K562 (cell line): Measurements from ENCODE around the gene HSD17B12. TPM values are rescaled to one million over a fixed set of nuclear protein-coding genes. Genes with fewer than 3 reads are reported as not detected.

Source experiments
- ATAC-seq: fragments of 200-7000 bp; cut with Tn5 transposase; 3 replicates; pipeline ENCODE4 v1.9.1; 2020; ENCODE audit warnings: moderate library complexity
- BruUV-seq: library from RNA; stranded (reverse); fragments of 400-500 nt; replicated peaks from 2 replicates; lab custom pipeline; 2021; lab: Mats Ljungman, UMichigan
- CTCF ChIA-PET: fragments of 300-600 bp; formaldehyde crosslinking; extraction: SDS; loops from one replicate; lab custom pipeline; 2021; ENCODE audit warnings: low intra/inter-chr PET ratio; lab: Yijun Ruan, JAX
- POLR2A ChIA-PET: fragments of 300-600, 350-650 bp; sonication (Branson Sonifier 250); formaldehyde crosslinking; extraction: SDS; loops from one replicate; lab custom pipeline; 2021; ENCODE audit warnings: antibody characterized with exemption, inconsistent platforms; lab: Yijun Ruan, JAX
- DNase-seq, 4 experiments: peaks; one replicate each; pipeline versions ENCODE4 v3.0.0 to v3.0.0-alpha.2; 2011 to 2018; ENCODE audit warnings: low spot score in 3 of 4, mixed read lengths in 3 of 4; ENCODE audit errors: extremely low read depth in 1 of 4
- FAIRE-seq: peaks from 2 replicates; lab custom pipeline; 2011; peaks lifted over from hg19 to GRCh38; lab: Jason Lieb, UNC
- H2AFZ ChIP-seq: 2 replicates; pipeline ENCODE4 v1.6.0; 2011; ENCODE audit warnings: low read depth, low read length, control low read depth, inconsistent platforms
- H3K27ac ChIP-seq: fragments of 200-600 bp; 3 replicates; pipeline ENCODE4 v1.8.0; 2011; ENCODE audit warnings: low read depth, mild to moderate bottlenecking, control low read depth, inconsistent platforms, low read length, moderate library complexity, mixed read lengths; ENCODE audit errors: extremely low read depth
- H3K27me3 ChIP-seq, 2 experiments: fragments of 300-600 bp in 1 of 2; 2 replicates in 1 of 2; 3 replicates in 1 of 2; pipeline versions ENCODE4 v1.6.0 to v1.8.0; 2011; ENCODE audit warnings: inconsistent platforms in 2 of 2, low read length in 2 of 2, mild to moderate bottlenecking in 1 of 2, mixed read lengths in 1 of 2, moderate library complexity in 1 of 2; ENCODE audit not compliant: control insufficient read depth in 2 of 2, insufficient read depth in 2 of 2
- H3K36me3 ChIP-seq: fragments of 300-600 bp; 3 replicates; pipeline ENCODE4 v1.8.0; 2011; ENCODE audit warnings: mild to moderate bottlenecking, low read length, inconsistent platforms; ENCODE audit not compliant: control insufficient read depth, insufficient read depth
- H3K4me1 ChIP-seq, 2 experiments: fragments of 200-600 bp in 1 of 2; replicated peaks in 1 of 2; 2 replicates in 1 of 2; 3 replicates in 1 of 2; pipeline versions ENCODE4 v1.5.1 to v1.8.0; 2011; ENCODE audit warnings: inconsistent platforms in 2 of 2, low read length in 2 of 2, mild to moderate bottlenecking in 1 of 2, mixed read lengths in 1 of 2, moderate library complexity in 1 of 2; ENCODE audit not compliant: control insufficient read depth in 2 of 2, insufficient read depth in 2 of 2
- H3K4me2 ChIP-seq: 2 replicates; pipeline ENCODE4 v1.6.1; 2011; ENCODE audit warnings: low read length, control low read depth, inconsistent platforms, mixed read lengths; ENCODE audit not compliant: insufficient read depth
- H3K4me3 ChIP-seq: fragments of 200-600 bp; sonication (generic), shearing (Covaris generic); 2 replicates; pipeline ENCODE4 v1.5.1; 2016; ENCODE audit warnings: control low read depth, inconsistent platforms
- H3K79me2 ChIP-seq: fragments of 200-600 bp; 3 replicates; pipeline ENCODE4 v1.8.0; 2011; ENCODE audit warnings: low read length, inconsistent platforms; ENCODE audit not compliant: control insufficient read depth, insufficient read depth
- H3K9ac ChIP-seq, 2 experiments: 2 replicates each; pipeline versions ENCODE4 v1.6.0 to v1.6.1; 2011; ENCODE audit warnings: low read depth in 2 of 2, low read length in 2 of 2, control low read depth in 1 of 2, inconsistent platforms in 1 of 2, mild to moderate bottlenecking in 1 of 2, mixed read lengths in 1 of 2; ENCODE audit not compliant: insufficient read depth in 1 of 2
- H3K9me1 ChIP-seq: one replicate; pipeline ENCODE4 v1.6.0; 2011; ENCODE audit warnings: inconsistent platforms, mild to moderate bottlenecking, low read length, moderate library complexity; ENCODE audit not compliant: control insufficient read depth, insufficient read depth
- H3K9me3 ChIP-seq: replicated peaks from 2 replicates; pipeline ENCODE4 v1.5.1; 2011; ENCODE audit warnings: low read depth, low read length, inconsistent platforms; ENCODE audit not compliant: control insufficient read depth, insufficient read depth
- H4K20me1 ChIP-seq: replicated peaks from 2 replicates; pipeline ENCODE4 v1.6.1; 2011; ENCODE audit warnings: low read length, inconsistent platforms, mixed read lengths; ENCODE audit not compliant: control insufficient read depth, insufficient read depth
- ETS2 ChIP-seq: IDR thresholded peaks from 2 replicates; pipeline ENCODE4 v1.6.1; 2016; ENCODE audit warnings: borderline replicate concordance, missing genetic modification characterization, mild to moderate bottlenecking, moderate library complexity, missing compliant biosample characterization; ENCODE audit not compliant: poor library complexity, severe bottlenecking
- FOXK1 ChIP-seq: sonication (generic); formaldehyde crosslinking; IDR thresholded peaks from 2 replicates; pipeline ENCODE4 v1.8.0; 2022; ENCODE audit warnings: missing genetic modification reagents, mild to moderate bottlenecking, borderline replicate concordance
- GATAD2A ChIP-seq: fragments of 450-650 bp; IDR thresholded peaks from 2 replicates; pipeline ENCODE4 v1.6.1; 2017
- ILK ChIP-seq: fragments of 450-650 bp; IDR thresholded peaks from 2 replicates; pipeline ENCODE4 v1.6.1; 2016; ENCODE audit warnings: missing genetic modification characterization, low read depth, mild to moderate bottlenecking, missing compliant biosample characterization, moderate library complexity, borderline replicate concordance
- KHSRP ChIP-seq: fragments of 450-650 bp; IDR thresholded peaks from 2 replicates; pipeline ENCODE4 v1.6.1; 2017
- MIER1 ChIP-seq: fragments of 450-650 bp; IDR thresholded peaks from 2 replicates; pipeline ENCODE4 v1.6.1; 2016; ENCODE audit warnings: antibody characterized with exemption, mild to moderate bottlenecking, low read depth
- SMARCB1 ChIP-seq: IDR thresholded peaks from 2 replicates; pipeline ENCODE4 v1.6.1; 2011; ENCODE audit warnings: improper control_type of control experiment, low read depth; ENCODE audit not compliant: insufficient read length
- SP1 ChIP-seq: sonication (generic); formaldehyde crosslinking; IDR thresholded peaks from 2 replicates; pipeline ENCODE4 v1.8.1; 2022; ENCODE audit warnings: mild to moderate bottlenecking, missing genetic modification reagents
- SRSF7 ChIP-seq: fragments of 200-400 bp; formaldehyde crosslinking; optimal IDR thresholded peaks from 2 replicates; pipeline ENCODE3; 2017; ENCODE audit warnings: mild to moderate bottlenecking, low read depth, low read length
- SUPT5H ChIP-seq: fragments of 450-650 bp; IDR thresholded peaks from 2 replicates; pipeline ENCODE4 v1.6.1; 2016
- ZBTB26 ChIP-seq: fragments of 450-650 bp; formaldehyde crosslinking; IDR thresholded peaks from 2 replicates; pipeline ENCODE4 v1.4.0; 2022; ENCODE audit warnings: missing genetic modification characterization
- ZBTB49 ChIP-seq: sonication (generic); formaldehyde crosslinking; IDR thresholded peaks from 2 replicates; pipeline ENCODE4 v1.8.0; 2022; ENCODE audit warnings: missing genetic modification reagents, mild to moderate bottlenecking, borderline replicate concordance
- ZBTB5 ChIP-seq: fragments of 450-650 bp; IDR thresholded peaks from 2 replicates; pipeline ENCODE4 v1.6.1; 2017; ENCODE audit warnings: antibody characterized with exemption
- ZNF134 ChIP-seq: fragments of 250-450 bp; sonication (Bioruptor Pico); conservative IDR thresholded peaks from 2 replicates; pipeline ENCODE4 v1.4.0; 2020
- ZNF253 ChIP-seq: fragments of 250-450 bp; sonication (Bioruptor Pico); conservative IDR thresholded peaks from 2 replicates; pipeline ENCODE4 v1.6.1; 2021; ENCODE audit warnings: mild to moderate bottlenecking
- ZSCAN32 ChIP-seq: fragments of 450-650 bp; formaldehyde crosslinking; IDR thresholded peaks from 2 replicates; pipeline ENCODE4 v1.4.0; 2020; ENCODE audit warnings: mild to moderate bottlenecking, moderate library complexity
- WGBS: fragments of 100-300 bp; shearing (Covaris generic); methylation state at CpG from one replicate; pipeline ENCODE4 v1.1.6; 2016; ENCODE audit warnings: low coverage, mixed read lengths; ENCODE audit not compliant: insufficient coverage; ENCODE audit errors: missing lambda C conversion rate; 5-methylcytosine and 5-hydroxymethylcytosine counted together
- in situ Hi-C: fragments of 300-500 bp; cut with MboI; formaldehyde crosslinking; loops from 4 replicates; pipeline ENCODE4 v1.15.0; 2018; ENCODE audit warnings: inconsistent platforms, mixed read lengths
- intact Hi-C: fragments of 100-400 bp; cut with micrococcal nuclease; formaldehyde crosslinking; loops from 2 replicates; pipeline ENCODE4 v1.14.2; 2022
- polyA plus RNA-seq, 8 experiments: library from polyadenylated mRNA; depleted of rRNA in 4 of 8; stranded (reverse) in 5 of 8; unstranded in 3 of 8; fragments of >200 nt; fragmentation: Nextera tagmentation in 2 of 8; fragmentation: Illumina TruSeq in 1 of 8; extraction: Ambion mirVana in 2 of 8; extraction: Trizol in 1 of 8; gene quantifications; 2 replicates each; pipeline versions ENCODE4 v1.2.1 to v1.2.3, GENCODE V29; 2011 to 2014; ENCODE audit warnings: inconsistent platforms in 1 of 8, missing spikeins in 1 of 8
- total RNA-seq, 7 experiments: library from RNA; depleted of rRNA in 6 of 7; stranded (reverse); fragments of >200 nt in 6 of 7; fragmentation: Illumina TruSeq in 2 of 7; extraction: Trizol in 2 of 7; gene quantifications; 2 replicates each; pipeline versions ENCODE4 v1.2.1 to v1.2.3, GENCODE V29; 2011 to 2021; ENCODE audit warnings: low replicate concordance in 1 of 7

Gene HSD17B12
- total and polyA plus RNA-seq, 9 of the 15 experiments (the other 6 are each of a cell fraction or from before 2014, with no cell fraction given) = 9.1 to 34.5 (median 23.3) TPM

GRCh38 chr11:43735961-43736360 is 55.4 kb downstream of the HSD17B12 start:
- DNase-seq (no peak), FAIRE-seq (no peak), ATAC-seq (no peak)
- Histone ChIP-seq H3K9me1 (no peaks in the 10 kb centered on the region), H3K79me2 (peaks cover 16% of the 10 kb centered on the region; the same call in 1 of the 3 replicates), H3K27me3 (no peaks in the 10 kb centered on the region), H2AFZ (peak overlapping the region; percentile 74), H4K20me1 (no peaks in the 10 kb centered on the region), H3K4me1 (peaks cover 4 to 48% of the 10 kb centered on the region in 2 experiments; a peak in 4 of 5 replicates), H3K4me3 (no peak overlapping the region), H3K36me3 (peaks cover 5% of the 10 kb centered on the region; the same call in 1 of the 3 replicates), H3K4me2 (no peak overlapping the region), H3K9me3 (no peaks in the 10 kb centered on the region), H3K9ac (no peak overlapping the region), H3K27ac (no peak overlapping the region)
- ChIA-PET CTCF (no interaction called here), POLR2A (no interaction called here)
- in situ Hi-C loops (no loop called here), intact Hi-C loops (no loop called here)
- no TSS peak for BruUV-seq
- WGBS = 75% methylated on average over 4 of the region's 4 CpGs
- TF ChIP-seq SRSF7 = no peak
- no peak for TF ChIP-seq MIER1
- no peak for TF ChIP-seq ZNF134 (CRISPR knock-in tag)
- no peak for TF ChIP-seq SUPT5H
- TF ChIP-seq SMARCB1 = no peak
- TF ChIP-seq ZNF253 (CRISPR knock-in tag) = no peak
- TF ChIP-seq FOXK1 (CRISPR knock-in tag) = no peak
- TF ChIP-seq ZBTB49 = no peak
- TF ChIP-seq ZSCAN32 = no peak
- TF ChIP-seq SP1 = no peak
- no peak for TF ChIP-seq GATAD2A
- no peak for TF ChIP-seq KHSRP
- TF ChIP-seq ZBTB5 = no peak
- no peak for TF ChIP-seq ILK (tag)
- TF ChIP-seq ETS2 = no peak
- no peak for TF ChIP-seq ZBTB26
